ENCODE measurements around the gene PLD5. TPM values are rescaled to one million over a fixed set of nuclear protein-coding genes. Genes with fewer than 3 reads are reported as not detected.

PLD5 gene
- total RNA-seq, 3 donors from 2014 or later (not counting 1 experiment from before 2014, with no cell fraction given): not detected

- no peaks in the 10 kb centered on the region for H3K27me3 ChIP-seq (ENCODE audit: control insufficient read depth, insufficient read depth, low read length)
- 27% methylated on average over 2 of the region's 3 CpGs for WGBS (ENCODE audit: insufficient coverage)
- Mint-ChIP-seq H3K4me1 (no peaks in the 10 kb centered on the region), H3K9me3 (peaks cover 5% of the 10 kb centered on the region in 2 donors), H3K4me3 (no peak overlapping the region), H3K27ac (no peak overlapping the region), H3K36me3 (no peaks in the 10 kb centered on the region), H3K27me3 (ENCODE audit: low read depth in 2 of 2) (no peaks in the 10 kb centered on the region)
- H3K4me3 ChIP-seq (ENCODE audit: low read length): no peak overlapping the region
- no peak for TF ChIP-seq CTCF (IDR thresholded peaks at IDR 0.05)
- ATAC-seq (no peak), DNase-seq (no peak)
- H3K27ac ChIP-seq (ENCODE audit: low read length): no peak overlapping the region
- H3K36me3 ChIP-seq (ENCODE audit: control insufficient read depth, insufficient read depth, low read length): no peaks in the 10 kb centered on the region
- H3K9me3 ChIP-seq (ENCODE audit: control insufficient read depth, insufficient read depth, low read length): peaks cover 4% of the 10 kb centered on the region
- no peaks in the 10 kb centered on the region for H3K4me1 ChIP-seq (ENCODE audit: control insufficient read depth, insufficient read depth, low read length)
- intact Hi-C loops (cut with micrococcal nuclease): no loop called here
Measured at GRCh38 chr1:242162140-242162539, 362.4 kb downstream of the PLD5 start.

GRCh38 chr1:242147096-242147976, 377.2 kb downstream of the PLD5 start:
- no peaks in the 10 kb centered on the region for H3K27me3 Mint-ChIP-seq (ENCODE audit: low read depth in 2 of 2)
- no peaks in the 10 kb centered on the region for H3K27me3 ChIP-seq (ENCODE audit: control insufficient read depth, insufficient read depth, low read length)
- DNase-seq (peak in 1 of 2 donors; percentile 4), ATAC-seq (no peak)
- WGBS (ENCODE audit: insufficient coverage): 18% methylated on average over 4 of the region's 4 CpGs
- H3K9me3 Mint-ChIP-seq: peaks cover 2 to 10% of the 10 kb centered on the region in 2 donors
- no peaks in the 10 kb centered on the region for H3K36me3 ChIP-seq (ENCODE audit: control insufficient read depth, insufficient read depth, low read length)
- no peaks in the 10 kb centered on the region for H3K4me1 ChIP-seq (ENCODE audit: control insufficient read depth, insufficient read depth, low read length)
- no peaks in the 10 kb centered on the region for H3K36me3 Mint-ChIP-seq
- no peak overlapping the region for H3K4me3 ChIP-seq (ENCODE audit: low read length)
- no peaks in the 10 kb centered on the region for H3K9me3 ChIP-seq (ENCODE audit: control insufficient read depth, insufficient read depth, low read length)
- no peak overlapping the region for H3K4me3 Mint-ChIP-seq
- H3K4me1 Mint-ChIP-seq: no peaks in the 10 kb centered on the region
- no peak for TF ChIP-seq CTCF (IDR thresholded peaks at IDR 0.05)
- intact Hi-C loops (cut with micrococcal nuclease): no loop called here
- no peak overlapping the region for H3K27ac Mint-ChIP-seq
- H3K27ac ChIP-seq (ENCODE audit: low read length): no peak overlapping the region

GRCh38 chr1:242146652-242147051, 377.8 kb downstream of the PLD5 start:
- DNase-seq: no peak
- intact Hi-C loops (cut with micrococcal nuclease): no loop called here
- Histone ChIP-seq H3K27me3 (ENCODE audit: control insufficient read depth, insufficient read depth, low read length) (no peaks in the 10 kb centered on the region), H3K36me3 (ENCODE audit: control insufficient read depth, insufficient read depth, low read length) (no peaks in the 10 kb centered on the region), H3K4me1 (ENCODE audit: control insufficient read depth, insufficient read depth, low read length) (no peaks in the 10 kb centered on the region), H3K4me3 (ENCODE audit: low read length) (no peak overlapping the region), H3K27ac (ENCODE audit: low read length) (no peak overlapping the region), H3K9me3 (ENCODE audit: control insufficient read depth, insufficient read depth, low read length) (no peaks in the 10 kb centered on the region)
- Mint-ChIP-seq H3K27me3 (ENCODE audit: low read depth in 2 of 2) (no peaks in the 10 kb centered on the region), H3K4me1 (no peaks in the 10 kb centered on the region), H3K36me3 (no peaks in the 10 kb centered on the region), H3K4me3 (no peak overlapping the region), H3K9me3 (peaks cover 2 to 8% of the 10 kb centered on the region in 2 donors), H3K27ac (no peak overlapping the region)
- no peak for ATAC-seq
- 34% methylated on average over 3 of the region's 3 CpGs for whole genome bisulfite sequencing (ENCODE audit: insufficient coverage)
- TF ChIP-seq CTCF (IDR thresholded peaks at IDR 0.05): no peak
